SH-SY5Y (cell line): ENCODE results near the gene AQP10.

Experiments
- GATA2 ChIP-seq: IDR thresholded peaks from 2 replicates; pipeline ENCODE4 v1.6.1; 2011; ENCODE audit warnings: mild to moderate bottlenecking, low read depth, low read length
- GATA3 ChIP-seq: IDR thresholded peaks from 2 replicates; pipeline ENCODE4 v1.6.1; 2011; ENCODE audit warnings: low read depth, mild to moderate bottlenecking, low read length, moderate library complexity

GRCh38 chr1:154349121-154349520 lies 28.2 kb downstream of the AQP10 start:
- TF ChIP-seq GATA3 (no peak), GATA2 (no peak)
